ENCODE measurements around the gene CDH16. TPM values are rescaled to one million over a fixed set of nuclear protein-coding genes. Genes with fewer than 3 reads are reported as not detected.

CDH16 gene
- total RNA-seq, 1 donor from 2014 or later: not detected

DNA sequence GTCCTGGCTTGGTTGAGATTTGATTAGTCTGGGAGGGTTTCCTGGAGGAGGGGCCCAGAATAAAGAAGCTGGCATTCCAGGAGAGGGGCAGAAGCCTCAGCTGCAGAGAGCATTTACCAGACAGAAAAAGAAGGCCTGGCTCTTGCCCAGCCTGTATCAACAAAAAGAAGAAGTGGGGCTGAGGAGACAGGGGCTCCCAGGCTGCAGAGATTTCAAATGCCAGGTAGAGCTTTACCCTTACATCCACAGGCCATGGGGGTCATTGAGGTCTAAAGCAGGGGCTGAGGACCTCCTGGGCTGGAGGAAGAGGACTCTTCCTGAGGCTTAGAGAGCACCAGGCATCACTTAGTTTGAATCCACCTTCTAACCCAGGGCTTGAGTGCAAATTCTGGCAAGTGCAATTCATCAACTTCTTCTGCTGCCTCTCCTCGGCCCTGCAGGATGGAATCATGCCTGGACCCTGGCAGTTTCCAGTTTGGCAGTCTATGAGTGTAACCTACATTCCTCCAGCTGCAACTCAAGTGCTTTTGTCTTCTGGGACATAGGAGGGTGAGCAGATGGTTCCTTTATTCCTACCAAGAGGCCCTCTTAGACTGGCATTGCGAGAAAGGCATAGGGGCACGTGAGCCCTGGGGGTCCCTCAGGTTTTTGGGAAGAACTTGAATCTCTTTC is 59.2 kb downstream of the CDH16 start:
- Mint-ChIP-seq H3K27ac (no peak overlapping the region), H3K36me3 (ENCODE audit: low read depth) (no peaks in the 10 kb centered on the region), H3K4me1 (no peaks in the 10 kb centered on the region), H3K9me3 (no peaks in the 10 kb centered on the region), H3K27me3 (no peaks in the 10 kb centered on the region), H3K4me3 (no peak overlapping the region)
- intact Hi-C loops (cut with micrococcal nuclease): loop anchor here (10.0 kb wide), 1 partner anchor 105 kb away; the partner anchor contains the start of gene DYNC1LI2
- no peak for DNase-seq

- no peaks in the 10 kb centered on the region for H3K36me3 Mint-ChIP-seq (ENCODE audit: low read depth)
Observed at GRCh38 chr16:66858740-66859396, 59.8 kb downstream of the CDH16 start.

More at GRCh38 chr16:66858740-66859396, 59.8 kb downstream of the CDH16 start:
- H3K27me3 Mint-ChIP-seq: peaks cover 1% of the 10 kb centered on the region
- H3K4me3 Mint-ChIP-seq: no peak overlapping the region
- intact Hi-C loops (cut with micrococcal nuclease): no loop called here
- H3K27ac Mint-ChIP-seq: no peak overlapping the region
- H3K9me3 Mint-ChIP-seq: no peaks in the 10 kb centered on the region
- DNase-seq: no peak
- H3K4me1 Mint-ChIP-seq: no peaks in the 10 kb centered on the region

Other genes with a start within 250 kb of the CDH16 start
- 3.5 and 5.0 TPM in 2 replicates for gene CMTM4, start 222.1 kb downstream of the CDH16 start, total RNA-seq
- gene DYNC1LI2, start 167.3 kb downstream of the CDH16 start, total RNA-seq: 51.4 and 56.5 TPM in 2 replicates
- 0.37 TPM in 1 of 2 replicates, not detected in the other for gene TERB1, start 117.3 kb downstream of the CDH16 start, total RNA-seq
- 118 and 125 TPM in 2 replicates for gene NAE1, start 87.9 kb downstream of the CDH16 start, total RNA-seq
- 0.28 and 0.56 TPM in 2 replicates for gene CA7, start 74.5 kb downstream of the CDH16 start, total RNA-seq
- 48.0 and 51.8 TPM in 2 replicates for gene PDP2, start 38.4 kb downstream of the CDH16 start, total RNA-seq
- 1.3 TPM in 2 replicates for gene RRAD, start 6.7 kb upstream of the CDH16 start, total RNA-seq
- gene CIAO2B, start 15.5 kb upstream of the CDH16 start, total RNA-seq: 170 and 176 TPM in 2 replicates
- gene CES2, start 16.6 kb upstream of the CDH16 start, total RNA-seq: 30.6 and 33.6 TPM in 2 replicates
- 6.8 and 7.0 TPM in 2 replicates for gene CES3, start 42.4 kb upstream of the CDH16 start, total RNA-seq
- 27.0 and 27.5 TPM in 2 replicates for gene CES4A, start 69.7 kb upstream of the CDH16 start, total RNA-seq
- 163 and 172 TPM in 2 replicates for gene CBFB, start 110.3 kb upstream of the CDH16 start, total RNA-seq
- gene PHAF1, start 191.1 kb upstream of the CDH16 start, total RNA-seq: 19.4 and 19.8 TPM in 2 replicates
- 5.5 and 5.6 TPM in 2 replicates for gene B3GNT9, start 232.1 kb upstream of the CDH16 start, total RNA-seq
- 28.9 and 30.1 TPM in 2 replicates for gene TRADD, start 241.0 kb upstream of the CDH16 start, total RNA-seq
- gene FBXL8, start 241.1 kb upstream of the CDH16 start, total RNA-seq: 25.1 and 30.0 TPM in 2 replicates
- 48.5 and 54.0 TPM in 2 replicates for gene HSF4, start 245.9 kb upstream of the CDH16 start, total RNA-seq

Data from activated CD4-positive, alpha-beta T cell treated with anti-CD3 and anti-CD28 coated beads, Interleukin-2, amount 10 ng/mL, durations not matched to agents 24 days and 14 days (primary cell).